ENCODE data around the gene DMAC1. TPM values are rescaled to one million over a fixed set of nuclear protein-coding genes. Genes with fewer than 3 reads are reported as not detected.

DMAC1 gene
- total RNA-seq, 2 donors from 2014 or later: 11.0 to 50.4 TPM

DNA sequence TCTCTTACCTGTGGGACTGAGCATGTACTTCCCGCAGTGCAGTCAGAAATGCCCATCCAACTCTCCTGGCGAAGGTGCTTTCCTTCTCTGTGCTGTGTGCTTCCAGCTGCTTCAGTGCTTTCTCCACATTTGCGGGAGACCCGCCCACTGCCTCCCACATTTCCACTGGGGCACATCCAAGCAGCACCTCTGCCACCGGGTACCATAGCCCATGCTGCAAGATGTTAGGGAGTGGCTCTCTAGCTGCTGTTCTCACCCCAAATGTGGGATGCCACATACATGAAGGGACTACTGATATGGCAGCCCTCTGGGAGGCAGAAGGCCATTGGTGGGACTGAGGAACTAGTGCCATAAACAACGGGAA is 8.8 kb downstream of the DMAC1 start:
- peak overlapping the region in 1 of 2 donors; percentile 22 for H3K27ac Mint-ChIP-seq
- no peak for ATAC-seq
- peaks cover 11 to 20% of the 10 kb centered on the region in 2 donors for H3K36me3 Mint-ChIP-seq
- H3K9me3 Mint-ChIP-seq: no peaks in the 10 kb centered on the region
- DNase-seq (ENCODE audit: low spot score in 2 of 2): no peak

DNA sequence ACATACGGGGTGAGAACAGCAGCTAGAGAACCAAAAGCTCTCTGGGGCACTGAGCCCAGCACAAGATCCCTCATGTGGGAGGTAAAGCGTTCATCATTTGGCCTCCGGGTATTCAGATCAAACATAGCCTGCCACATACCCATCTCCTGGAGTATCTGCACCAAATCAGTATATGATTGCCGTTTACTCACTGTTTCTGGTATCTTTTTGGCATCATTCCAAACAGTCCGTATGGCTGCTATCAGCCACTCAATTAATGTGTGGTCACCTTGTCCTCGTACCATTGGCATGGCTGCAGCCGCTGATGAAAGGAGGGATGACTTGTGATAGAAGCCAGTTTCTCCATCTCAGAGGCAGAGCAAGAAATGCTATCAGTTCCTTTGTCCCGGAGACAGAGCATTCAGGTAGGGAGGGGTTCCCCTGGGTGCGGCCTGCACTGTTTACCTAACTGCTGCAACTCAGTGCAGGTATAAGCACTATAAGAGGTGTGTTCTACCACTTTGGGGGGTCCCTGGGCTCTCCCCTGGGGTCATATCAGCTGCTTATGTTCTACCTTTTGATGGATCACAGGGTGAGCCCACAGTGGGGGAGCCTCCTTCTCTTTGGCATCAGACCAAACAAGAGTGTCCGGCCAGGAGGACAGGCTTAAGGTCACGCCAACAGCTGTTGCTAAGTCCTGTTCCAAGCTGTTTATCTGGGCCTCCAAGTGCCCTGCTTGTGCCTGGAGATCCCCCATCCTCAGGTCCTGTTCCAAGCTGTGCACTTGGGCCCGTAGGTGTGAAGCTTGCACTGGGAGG is 9.4 kb downstream of the DMAC1 start:
- DNase-seq (ENCODE audit: low spot score in 2 of 2): no peak
- Mint-ChIP-seq H3K36me3 (peaks cover 11 to 16% of the 10 kb centered on the region in 2 donors), H3K9me3 (no peaks in the 10 kb centered on the region), H3K27ac (no peak overlapping the region)
- ATAC-seq: no peak

DNA sequence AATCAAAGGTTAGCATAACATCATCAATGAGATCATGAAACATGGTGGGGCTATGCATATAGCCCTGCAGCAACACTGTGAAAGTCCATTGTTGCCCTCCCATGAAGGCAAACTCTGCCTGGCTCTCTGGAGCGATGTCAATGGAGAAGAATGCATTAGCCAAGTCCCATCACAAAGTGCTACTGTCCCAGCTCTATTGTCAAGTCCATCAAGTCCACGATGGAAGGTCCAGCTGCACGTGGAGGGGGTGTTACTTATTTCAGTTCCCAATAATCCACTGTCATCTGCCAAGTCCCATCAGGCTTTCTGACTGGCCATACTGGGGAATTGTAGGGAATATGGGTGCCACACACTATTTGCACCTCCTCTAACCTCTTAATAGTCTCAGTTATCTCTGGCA is 10.8 kb downstream of the DMAC1 start:
- H3K27ac Mint-ChIP-seq: no peak overlapping the region
- no peak for ATAC-seq
- peaks cover 11 to 16% of the 10 kb centered on the region in 2 donors for H3K36me3 Mint-ChIP-seq
- no peaks in the 10 kb centered on the region for H3K9me3 Mint-ChIP-seq
- no peak for DNase-seq (ENCODE audit: low spot score in 2 of 2)

GRCh38 chr9:7785813-7786212 is 13.8 kb downstream of the DMAC1 start:
- no peaks in the 10 kb centered on the region for H3K36me3 Mint-ChIP-seq
- no peaks in the 10 kb centered on the region for H3K9me3 Mint-ChIP-seq
- ATAC-seq (no peak), DNase-seq (ENCODE audit: low spot score in 2 of 2) (no peak)
- H3K27ac Mint-ChIP-seq: no peak overlapping the region

- Mint-ChIP-seq H3K9me3 (no peaks in the 10 kb centered on the region), H3K36me3 (no peaks in the 10 kb centered on the region)
- ATAC-seq: no peak
Observed at GRCh38 chr9:7784472-7784871, 15.1 kb downstream of the DMAC1 start.

DNA sequence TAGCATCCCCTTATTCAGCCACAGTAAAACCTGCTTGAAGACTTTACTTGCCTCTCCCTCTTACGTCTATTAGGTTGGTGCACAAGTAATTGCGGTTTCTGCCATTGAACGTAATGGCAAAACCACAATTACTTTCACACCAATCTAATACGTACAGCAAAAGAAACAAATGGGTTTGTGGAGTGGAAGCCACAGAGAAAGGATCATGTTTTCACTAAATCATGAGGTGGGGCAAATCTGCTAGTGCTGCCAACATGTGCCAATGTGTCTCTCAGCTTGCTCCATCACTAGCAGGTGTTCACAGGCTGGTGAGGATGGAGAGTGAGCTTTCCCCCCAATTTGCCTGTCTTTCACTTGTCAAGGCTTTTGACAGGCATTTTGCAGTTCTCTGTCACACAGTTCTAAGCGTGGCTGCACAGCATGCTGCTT is 15.9 kb downstream of the DMAC1 start:
- ATAC-seq: no peak
- H3K27ac Mint-ChIP-seq: no peak overlapping the region
- H3K9me3 Mint-ChIP-seq: no peaks in the 10 kb centered on the region

More at GRCh38 chr9:7784472-7784871, 15.1 kb downstream of the DMAC1 start:
- H3K27ac Mint-ChIP-seq: peak overlapping the region in 1 of 2 donors; percentile 29
- DNase-seq (ENCODE audit: low spot score in 2 of 2): no peak

GRCh38 chr9:7782400-7783120 is 17.0 kb downstream of the DMAC1 start:
- Mint-ChIP-seq H3K36me3 (no peaks in the 10 kb centered on the region), H3K9me3 (no peaks in the 10 kb centered on the region), H3K27ac (no peak overlapping the region)
- ATAC-seq: no peak
- DNase-seq (ENCODE audit: low spot score in 2 of 2): no peak

More for the DNA sequence above, 15.9 kb downstream of the DMAC1 start:
- no peaks in the 10 kb centered on the region for H3K36me3 Mint-ChIP-seq
- DNase-seq (ENCODE audit: low spot score in 2 of 2): no peak

- DNase-seq (ENCODE audit: low spot score in 2 of 2): no peak
- Mint-ChIP-seq H3K27ac (no peak overlapping the region), H3K9me3 (no peaks in the 10 kb centered on the region), H3K36me3 (no peaks in the 10 kb centered on the region)
- ATAC-seq: no peak
Observed at GRCh38 chr9:7780261-7780988, 19.2 kb downstream of the DMAC1 start.

DNA sequence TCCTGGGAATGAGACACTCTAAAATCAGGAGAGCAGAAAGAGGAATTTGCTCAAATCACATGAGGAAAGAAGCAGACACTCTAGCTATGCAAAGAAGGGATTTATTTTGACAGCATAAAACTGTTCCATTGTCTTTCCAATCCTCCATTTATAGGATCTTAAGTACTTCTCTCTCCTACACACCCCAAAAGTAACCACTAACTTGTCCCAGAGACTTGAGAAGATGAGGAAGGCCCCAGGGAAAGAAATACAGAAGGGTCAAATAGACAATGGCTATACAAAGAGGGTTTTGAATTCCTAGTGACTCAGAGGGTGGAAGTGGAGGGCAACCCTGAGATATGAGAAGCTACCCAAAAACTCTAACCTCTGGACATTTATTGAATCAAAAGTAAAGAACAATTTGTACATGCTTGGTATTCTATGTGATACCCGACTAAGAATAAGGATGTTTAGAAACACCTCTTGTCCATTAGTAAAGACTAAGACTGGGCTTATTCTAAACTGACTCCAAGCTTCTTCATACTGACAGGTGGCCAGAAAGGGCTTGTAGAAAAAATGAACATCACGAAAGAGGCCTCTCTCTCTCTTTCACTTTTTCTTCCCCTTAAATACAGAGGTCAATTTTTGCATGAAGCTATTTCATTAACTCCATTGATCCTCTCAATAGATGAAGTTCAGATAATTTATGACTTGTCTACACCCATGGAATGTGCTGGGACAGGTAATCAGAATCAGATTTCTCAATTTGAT is 20.6 kb downstream of the DMAC1 start:
- ATAC-seq (no peak), DNase-seq (ENCODE audit: low spot score in 2 of 2) (no peak)
- Mint-ChIP-seq H3K36me3 (no peaks in the 10 kb centered on the region), H3K9me3 (no peaks in the 10 kb centered on the region), H3K27ac (no peak overlapping the region)

- ATAC-seq (no peak), DNase-seq (ENCODE audit: low spot score in 2 of 2) (no peak)
- Mint-ChIP-seq H3K27ac (no peak overlapping the region), H3K36me3 (no peaks in the 10 kb centered on the region), H3K9me3 (no peaks in the 10 kb centered on the region)
Observed at GRCh38 chr9:7777771-7778170, 21.8 kb downstream of the DMAC1 start.

GRCh38 chr9:7770111-7770510 is 29.5 kb downstream of the DMAC1 start:
- Mint-ChIP-seq H3K36me3 (peaks cover 5% of the 10 kb centered on the region in 2 donors), H3K9me3 (peaks cover under 1 to 5% of the 10 kb centered on the region in 2 donors), H3K27ac (no peak overlapping the region)
- ATAC-seq (no peak), DNase-seq (ENCODE audit: low spot score in 2 of 2) (no peak)

GRCh38 chr9:7762600-7762999 is 37.0 kb downstream of the DMAC1 start:
- DNase-seq (ENCODE audit: low spot score in 2 of 2) (no peak), ATAC-seq (no peak)
- H3K36me3 Mint-ChIP-seq: peaks cover 0 to 14% of the 10 kb centered on the region in 2 donors
- H3K9me3 Mint-ChIP-seq: peaks cover 8 to 16% of the 10 kb centered on the region in 2 donors
- no peak overlapping the region for H3K27ac Mint-ChIP-seq

- peaks cover 7 to 14% of the 10 kb centered on the region in 2 donors for H3K9me3 Mint-ChIP-seq
- no peak overlapping the region for H3K27ac Mint-ChIP-seq
- ATAC-seq (no peak), DNase-seq (ENCODE audit: low spot score in 2 of 2) (no peak)
- peaks cover 0 to 19% of the 10 kb centered on the region in 2 donors for H3K36me3 Mint-ChIP-seq
Observed at GRCh38 chr9:7760014-7760415, 39.6 kb downstream of the DMAC1 start.

- H3K27ac Mint-ChIP-seq: peak overlapping the region; percentile 56 to 68
- peaks cover 0 to 20% of the 10 kb centered on the region in 2 donors for H3K36me3 Mint-ChIP-seq
- peak in 1 of 2 donors; percentile 15 for DNase-seq (ENCODE audit: low spot score in 2 of 2)
- peak; percentile 98 to 99 for ATAC-seq
- H3K9me3 Mint-ChIP-seq: peaks cover 0 to 6% of the 10 kb centered on the region in 2 donors
Observed at GRCh38 chr9:7756088-7756487, 43.5 kb downstream of the DMAC1 start.

- ATAC-seq: no peak
- Mint-ChIP-seq H3K27ac (no peak overlapping the region), H3K36me3 (peaks cover 5 to 17% of the 10 kb centered on the region in 2 donors), H3K9me3 (peaks cover 0 to 4% of the 10 kb centered on the region in 2 donors)
- no peak for DNase-seq (ENCODE audit: low spot score in 2 of 2)
Observed at GRCh38 chr9:7752481-7752880, 47.1 kb downstream of the DMAC1 start.
